Measurements from ENCODE around the gene MYH15. TPM values are rescaled to one million over a fixed set of nuclear protein-coding genes. Genes with fewer than 3 reads are reported as not detected.

MYH15 gene
- total RNA-seq, 1 donor from 2014 or later, result 0.23 TPM

- Mint-ChIP-seq H3K36me3 (ENCODE audit: low read depth, unreplicated experiment) (peaks cover 4% of the 10 kb centered on the region), H3K4me1 (ENCODE audit: unreplicated experiment) (no peaks in the 10 kb centered on the region), H3K27ac (ENCODE audit: unreplicated experiment) (no peak overlapping the region), H3K4me3 (ENCODE audit: unreplicated experiment) (no peak overlapping the region), H3K27me3 (ENCODE audit: unreplicated experiment) (peaks cover 1% of the 10 kb centered on the region), H3K9me3 (ENCODE audit: unreplicated experiment) (no peaks in the 10 kb centered on the region)
- no peak for TF ChIP-seq CTCF (IDR thresholded peaks at IDR 0.05; ENCODE audit: unreplicated experiment)
- no peak for DNase-seq (ENCODE audit: low spot score)
Measured at GRCh38 chr3:108512671-108513070, 2.3 kb upstream of the MYH15 start.

DNA sequence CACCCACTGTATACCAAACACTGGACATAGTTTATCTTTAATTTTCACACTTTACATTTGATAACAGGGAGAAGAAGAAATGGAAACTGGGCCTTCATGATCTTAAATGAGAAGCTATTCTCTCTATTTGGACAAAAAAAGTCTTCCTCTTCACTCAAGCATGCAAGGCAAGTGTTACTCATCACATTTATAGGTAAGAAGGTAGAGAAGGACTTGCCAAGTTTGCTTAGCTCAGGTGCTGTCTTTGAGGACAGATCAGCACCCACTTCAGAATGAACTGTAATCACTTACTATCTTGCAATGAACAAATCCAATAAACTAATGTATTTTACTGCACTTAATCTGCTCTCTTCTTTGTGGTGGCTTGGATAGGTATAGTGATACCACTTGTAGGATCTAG lies 1.1 kb upstream of the MYH15 start:
- Mint-ChIP-seq H3K36me3 (ENCODE audit: low read depth, unreplicated experiment) (peaks cover 4% of the 10 kb centered on the region), H3K4me3 (ENCODE audit: unreplicated experiment) (no peak overlapping the region), H3K27me3 (ENCODE audit: unreplicated experiment) (peaks cover 1% of the 10 kb centered on the region), H3K4me1 (ENCODE audit: unreplicated experiment) (no peaks in the 10 kb centered on the region), H3K27ac (ENCODE audit: unreplicated experiment) (no peak overlapping the region), H3K9me3 (ENCODE audit: unreplicated experiment) (no peaks in the 10 kb centered on the region)
- no peak for TF ChIP-seq CTCF (IDR thresholded peaks at IDR 0.05; ENCODE audit: unreplicated experiment)
- no peak for DNase-seq (ENCODE audit: low spot score)

GRCh38 chr3:108511055-108511454 lies 659 bp upstream of the MYH15 start:
- Mint-ChIP-seq H3K4me3 (ENCODE audit: unreplicated experiment) (no peak overlapping the region), H3K27ac (ENCODE audit: unreplicated experiment) (no peak overlapping the region), H3K9me3 (ENCODE audit: unreplicated experiment) (no peaks in the 10 kb centered on the region), H3K4me1 (ENCODE audit: unreplicated experiment) (no peaks in the 10 kb centered on the region), H3K27me3 (ENCODE audit: unreplicated experiment) (peaks cover 1% of the 10 kb centered on the region), H3K36me3 (ENCODE audit: low read depth, unreplicated experiment) (peaks cover 4% of the 10 kb centered on the region)
- TF ChIP-seq CTCF (IDR thresholded peaks at IDR 0.05; ENCODE audit: unreplicated experiment), result no peak
- DNase-seq (ENCODE audit: low spot score), result no peak

DNA sequence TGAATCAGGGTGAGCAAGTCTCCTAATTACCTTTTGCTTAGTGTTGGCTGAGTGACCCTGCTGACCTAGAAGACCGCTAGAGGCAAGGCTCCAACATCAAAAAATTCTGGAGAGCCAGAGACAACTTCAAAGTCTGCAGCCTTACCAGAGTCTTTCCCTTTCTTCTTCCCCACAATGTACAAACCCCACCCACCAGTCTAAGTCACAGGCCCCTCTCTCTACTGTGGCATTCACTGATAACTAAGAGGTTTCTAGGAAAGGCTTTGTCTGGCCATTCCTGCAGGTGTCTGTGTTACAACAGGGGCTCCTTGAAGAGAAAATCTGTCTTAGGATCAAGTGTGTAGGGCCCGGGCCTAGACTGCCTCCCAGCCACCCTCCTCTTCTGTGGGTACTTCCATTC lies 525 bp downstream of the MYH15 start:
- Mint-ChIP-seq H3K4me3 (ENCODE audit: unreplicated experiment) (no peak overlapping the region), H3K9me3 (ENCODE audit: unreplicated experiment) (no peaks in the 10 kb centered on the region), H3K27me3 (ENCODE audit: unreplicated experiment) (peaks cover 1% of the 10 kb centered on the region), H3K27ac (ENCODE audit: unreplicated experiment) (no peak overlapping the region), H3K36me3 (ENCODE audit: low read depth, unreplicated experiment) (peaks cover 4% of the 10 kb centered on the region), H3K4me1 (ENCODE audit: unreplicated experiment) (no peaks in the 10 kb centered on the region)
- DNase-seq (ENCODE audit: low spot score), result no peak
- TF ChIP-seq CTCF (IDR thresholded peaks at IDR 0.05; ENCODE audit: unreplicated experiment), result no peak

DNA sequence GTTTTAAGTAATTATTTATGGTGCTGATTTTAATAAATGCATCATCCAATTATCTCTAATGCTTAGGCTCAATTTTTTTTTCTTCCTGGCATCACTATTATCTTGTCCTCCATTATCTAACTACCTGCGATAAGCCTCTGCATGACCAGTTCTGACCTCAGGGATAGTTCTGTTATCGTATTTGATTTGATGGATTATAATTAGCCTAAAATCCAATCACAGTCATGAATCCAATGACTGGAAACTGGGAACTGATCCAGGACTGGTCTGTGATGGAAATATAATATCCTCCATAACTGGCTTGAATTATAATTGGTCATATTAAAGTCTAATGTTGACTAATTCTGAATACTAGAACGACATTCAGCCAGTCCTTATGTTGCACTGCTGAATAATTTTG lies 1.1 kb downstream of the MYH15 start:
- no peak overlapping the region for H3K4me3 Mint-ChIP-seq (ENCODE audit: unreplicated experiment)

More for the DNA sequence above, 1.1 kb downstream of the MYH15 start:
- no peak for TF ChIP-seq CTCF (IDR thresholded peaks at IDR 0.05; ENCODE audit: unreplicated experiment)
- Mint-ChIP-seq H3K4me1 (ENCODE audit: unreplicated experiment) (no peaks in the 10 kb centered on the region), H3K9me3 (ENCODE audit: unreplicated experiment) (no peaks in the 10 kb centered on the region), H3K36me3 (ENCODE audit: low read depth, unreplicated experiment) (peaks cover 4% of the 10 kb centered on the region), H3K27ac (ENCODE audit: unreplicated experiment) (no peak overlapping the region), H3K27me3 (ENCODE audit: unreplicated experiment) (peaks cover 1% of the 10 kb centered on the region)
- no peak for DNase-seq (ENCODE audit: low spot score)
